GM19324 (cell line): Measurements from ENCODE around the gene MCF2L2.

Experiments
- ATAC-seq: cut with Tn5 transposase; IDR thresholded peaks from one replicate; pipeline ENCODE4 v1.9.1; 2021; ENCODE audit warnings: mild to moderate bottlenecking, moderate library complexity; ENCODE audit not compliant: unreplicated experiment, low FRiP score

MCF2L2 gene

DNA sequence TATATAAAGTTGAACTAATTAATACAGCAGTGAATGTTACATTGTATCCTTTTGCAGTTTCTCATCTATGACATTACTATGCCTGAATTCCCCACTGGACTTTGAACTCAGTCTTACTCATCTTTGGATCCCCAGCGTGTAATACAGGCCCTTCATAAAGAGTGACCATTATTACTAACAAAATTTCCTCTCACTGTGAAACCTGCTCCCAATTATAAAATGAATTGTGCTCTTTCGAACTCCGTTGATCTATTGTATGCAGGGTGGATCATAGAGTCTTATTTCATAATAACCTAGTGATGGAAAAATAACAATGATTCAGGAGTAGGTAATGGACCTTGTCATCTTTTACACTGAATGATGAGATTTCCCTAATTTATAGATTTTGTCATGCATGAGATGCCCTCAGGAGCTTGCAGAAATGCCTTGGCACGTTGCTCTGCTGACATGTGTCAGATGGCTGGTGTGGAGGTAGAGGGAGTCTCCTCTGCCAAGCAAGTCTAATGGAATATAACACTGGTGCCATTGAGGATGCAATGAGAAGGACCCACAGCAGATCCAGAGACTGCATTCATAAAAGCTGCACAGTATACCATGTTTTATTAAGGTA lies 149.8 kb downstream of the MCF2L2 start:
- no peak for ATAC-seq

DNA sequence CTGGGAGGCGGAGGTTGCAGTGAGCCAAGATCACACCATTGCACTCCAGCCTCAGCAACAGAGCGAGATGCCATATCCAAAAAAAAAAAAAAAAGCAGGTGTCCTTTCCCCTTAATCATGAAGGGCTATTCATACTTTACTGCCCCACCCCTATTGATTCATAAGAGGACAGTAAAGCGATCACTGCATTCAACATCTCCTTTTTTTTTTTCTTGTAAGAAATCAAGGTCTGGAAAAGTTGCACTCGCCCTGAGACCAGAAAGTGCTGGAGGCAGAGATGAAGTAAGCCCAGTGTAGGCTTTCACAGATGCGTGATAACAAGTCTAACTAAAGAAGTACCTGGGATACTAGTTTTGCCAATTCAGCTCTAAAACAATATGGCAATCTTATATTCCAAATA lies 151.2 kb downstream of the MCF2L2 start:
- no peak for ATAC-seq

DNA sequence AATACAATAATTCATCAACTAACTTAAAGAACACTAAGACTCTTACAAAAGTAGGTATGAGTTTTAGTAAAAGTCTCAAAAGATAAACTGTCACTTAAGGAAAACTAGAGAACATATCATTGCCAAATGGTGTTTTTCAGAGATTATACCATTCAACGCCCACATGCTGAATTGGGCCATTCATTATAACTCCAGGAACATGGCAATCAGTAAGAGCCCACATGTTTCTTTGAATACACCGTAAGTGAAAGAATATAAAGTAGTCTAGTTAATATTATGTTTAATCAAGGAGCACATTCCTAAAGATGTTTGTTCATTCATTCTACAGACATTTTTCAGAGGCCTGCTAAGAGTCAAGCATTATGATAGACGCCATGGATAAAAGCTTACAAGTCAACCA lies 152.5 kb downstream of the MCF2L2 start:
- ATAC-seq = no peak

DNA sequence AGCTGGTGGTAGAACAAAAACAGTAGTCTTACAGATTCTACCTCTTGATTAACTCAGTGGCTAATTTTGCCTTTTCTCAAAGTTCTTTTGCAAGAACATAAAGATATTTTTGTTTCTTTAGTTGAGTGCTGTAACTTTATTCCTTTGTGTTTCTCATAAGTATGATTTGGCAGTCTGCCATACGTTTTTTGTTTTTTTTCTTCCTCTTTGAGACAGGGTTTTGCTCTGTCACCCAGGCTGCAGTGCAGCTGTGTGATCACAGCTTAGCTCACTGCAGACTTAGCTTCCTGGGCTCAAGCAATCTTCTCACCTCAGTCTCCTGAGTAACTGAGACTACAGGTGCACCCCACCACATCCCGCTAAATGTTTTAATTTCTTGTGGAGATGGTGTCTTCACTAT lies 153.0 kb downstream of the MCF2L2 start:
- no peak for ATAC-seq

DNA sequence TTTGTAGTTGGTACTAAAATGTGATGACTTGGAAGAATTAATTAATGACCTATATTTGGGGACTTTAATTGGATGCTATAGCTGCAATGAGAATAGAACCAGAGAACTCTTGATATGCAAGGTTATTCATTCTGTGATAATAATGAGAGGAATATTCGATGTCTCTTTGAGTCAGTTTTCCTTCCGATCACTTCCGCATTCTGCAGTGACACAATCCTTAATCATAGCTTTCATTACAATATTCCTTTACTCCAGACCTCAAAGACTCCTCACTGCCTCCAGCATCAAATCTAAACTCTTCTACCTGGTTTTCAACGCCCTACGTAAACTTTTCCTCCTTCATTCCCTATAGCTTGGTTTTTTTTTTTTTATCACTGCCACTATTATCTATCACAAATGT lies 153.8 kb downstream of the MCF2L2 start:
- ATAC-seq = no peak

DNA sequence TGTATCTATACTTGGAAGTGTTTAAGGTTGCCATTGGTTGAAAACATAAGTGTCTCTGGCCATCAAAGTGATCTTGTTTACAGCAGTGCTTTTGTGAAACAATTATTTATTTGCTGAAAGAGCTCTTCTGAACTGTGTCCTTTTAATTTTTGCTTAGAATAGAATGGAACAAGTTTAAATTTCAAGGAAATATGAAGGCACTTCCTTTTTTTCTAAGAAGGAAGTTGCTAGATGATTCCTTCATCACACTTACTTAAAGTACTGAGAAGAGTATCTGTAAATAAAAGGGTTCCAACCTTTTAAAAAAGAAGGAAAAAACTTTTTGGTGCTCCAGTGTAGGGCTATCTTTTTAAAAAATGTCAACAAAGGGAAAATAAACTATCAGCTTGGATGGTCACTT lies 155.6 kb downstream of the MCF2L2 start:
- ATAC-seq = no peak

DNA sequence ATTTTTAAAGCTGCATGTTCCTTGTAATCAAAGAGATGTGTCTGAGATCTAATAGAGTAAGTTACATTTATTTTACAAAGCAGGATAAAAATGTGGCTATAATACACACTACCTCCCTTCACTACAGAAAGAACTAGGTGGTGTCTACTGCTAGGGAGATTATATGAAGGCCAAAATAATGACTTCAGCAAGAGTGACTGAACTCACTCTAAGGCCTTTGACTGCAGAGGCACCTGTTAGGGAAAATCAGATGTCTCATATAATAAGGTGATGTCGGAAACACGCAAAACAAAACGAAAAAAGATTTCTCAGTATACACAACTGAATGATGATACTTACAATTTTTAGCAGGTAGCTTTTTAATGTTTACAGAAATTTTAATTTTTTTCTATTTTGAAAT lies 156.3 kb downstream of the MCF2L2 start:
- no peak for ATAC-seq

DNA sequence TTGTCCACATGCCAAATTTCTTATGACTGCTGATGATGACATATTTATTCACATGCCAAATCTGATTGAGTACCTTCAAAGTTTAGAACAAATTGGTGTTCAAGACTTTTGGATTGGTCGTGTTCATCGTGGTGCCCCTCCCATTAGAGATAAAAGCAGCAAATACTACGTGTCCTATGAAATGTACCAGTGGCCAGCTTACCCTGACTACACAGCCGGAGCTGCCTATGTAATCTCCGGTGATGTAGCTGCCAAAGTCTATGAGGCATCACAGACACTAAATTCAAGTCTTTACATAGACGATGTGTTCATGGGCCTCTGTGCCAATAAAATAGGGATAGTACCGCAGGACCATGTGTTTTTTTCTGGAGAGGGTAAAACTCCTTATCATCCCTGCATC lies 158.1 kb downstream of the MCF2L2 start:
- no peak for ATAC-seq

DNA sequence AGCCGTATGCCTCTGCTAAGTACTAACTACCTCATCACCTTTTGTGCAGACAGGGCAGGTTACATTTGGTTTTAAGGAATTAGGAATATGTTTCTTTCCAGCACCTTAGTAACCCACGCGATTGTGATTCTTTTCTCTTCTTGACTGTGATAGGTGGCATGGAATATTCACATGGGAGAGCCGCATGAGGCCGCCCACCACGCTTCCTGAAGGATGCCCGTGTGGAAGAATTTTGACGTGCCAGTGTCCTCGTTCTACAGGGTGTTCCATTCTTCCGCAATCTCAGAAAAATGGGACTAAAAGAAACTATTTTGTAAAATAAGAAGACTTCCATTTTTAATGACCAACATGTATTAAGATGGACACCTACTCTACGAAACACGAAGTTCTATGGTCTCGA lies 159.1 kb downstream of the MCF2L2 start:
- ATAC-seq = no peak

DNA sequence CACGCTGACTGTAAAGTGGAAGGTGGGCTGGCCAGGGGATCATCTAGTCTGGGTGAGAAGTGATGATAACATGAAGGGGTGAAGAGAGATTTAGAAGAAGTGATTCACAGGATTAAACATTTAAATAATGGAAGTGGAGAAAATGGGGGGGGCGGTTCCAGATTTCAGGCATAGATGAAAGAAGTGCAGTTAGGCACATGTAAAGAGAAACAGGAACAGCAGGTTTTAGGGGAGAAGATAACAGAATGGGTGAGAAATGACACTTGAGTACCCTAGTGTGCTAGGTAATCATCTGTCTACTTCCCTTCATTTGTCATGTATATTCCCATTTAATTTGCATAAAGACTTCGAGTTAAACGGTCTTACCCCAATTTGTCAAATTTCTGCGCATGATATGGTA lies 160.1 kb downstream of the MCF2L2 start:
- ATAC-seq = no peak

DNA sequence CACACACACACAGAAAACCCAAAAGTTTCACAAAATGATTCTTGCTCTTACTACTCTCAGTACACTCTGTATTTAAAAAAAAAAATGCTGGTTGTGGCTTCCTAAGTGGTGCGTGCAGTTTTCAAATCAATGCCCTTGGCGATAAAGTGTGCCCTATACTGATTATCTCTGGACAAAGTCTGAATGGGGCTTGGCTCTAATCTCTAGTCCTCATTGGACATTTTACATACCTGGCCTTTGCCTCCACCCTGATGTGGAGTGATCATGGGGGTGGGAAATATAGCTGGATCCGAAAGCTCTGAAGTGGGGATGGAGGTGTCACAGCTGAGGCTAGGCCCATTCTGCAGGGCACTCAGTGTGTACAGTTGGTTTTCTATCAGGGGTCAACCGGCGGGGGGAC lies 161.3 kb downstream of the MCF2L2 start:
- no peak for ATAC-seq

DNA sequence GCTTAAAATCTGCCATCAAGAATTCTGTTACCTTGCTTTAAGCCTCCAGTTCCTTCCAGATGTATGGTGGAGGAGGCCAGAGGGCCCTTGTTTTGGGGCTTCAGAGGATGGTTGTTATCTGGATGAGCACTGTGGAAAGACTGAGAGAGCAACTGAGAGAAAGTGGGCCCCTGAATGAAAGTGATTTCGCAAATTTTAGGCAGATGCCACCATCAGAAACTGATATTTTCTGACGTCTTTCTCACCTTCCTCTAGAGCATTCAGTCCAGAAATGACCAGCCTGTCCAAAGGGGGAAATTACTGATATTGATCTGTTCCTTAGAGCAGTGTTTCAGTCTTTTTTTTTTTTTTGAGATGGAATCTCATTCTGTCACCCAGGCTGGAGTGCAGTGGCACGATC lies 162.0 kb downstream of the MCF2L2 start:
- ATAC-seq = no peak

DNA sequence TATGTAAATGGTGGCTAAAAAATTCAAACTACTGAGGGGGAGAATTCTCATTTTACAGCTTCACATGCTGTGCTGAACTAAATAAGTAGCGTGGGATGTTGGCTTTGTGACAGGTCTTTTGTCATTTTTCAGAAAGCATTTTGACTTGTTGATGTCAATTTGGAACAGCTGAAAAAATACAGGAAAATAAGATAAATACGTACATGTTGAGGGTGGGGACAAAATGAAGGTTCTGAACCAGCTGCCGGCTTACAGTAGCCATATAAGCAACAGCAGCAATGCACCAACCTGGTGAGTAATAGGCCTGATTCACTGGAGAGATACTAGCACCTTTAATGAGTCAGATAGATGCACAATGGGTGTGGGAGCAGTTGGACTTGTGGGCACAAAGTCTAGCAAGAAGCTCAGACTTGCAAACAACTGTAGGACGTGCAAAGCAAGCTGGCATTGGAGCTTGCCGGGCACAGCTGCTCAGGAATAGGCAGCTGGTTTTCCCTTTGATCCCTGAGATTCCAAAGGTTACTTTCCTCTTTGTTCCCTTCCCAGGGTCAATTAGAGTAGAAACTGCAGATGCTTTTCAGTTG lies 162.5 kb downstream of the MCF2L2 start:
- no peak for ATAC-seq

DNA sequence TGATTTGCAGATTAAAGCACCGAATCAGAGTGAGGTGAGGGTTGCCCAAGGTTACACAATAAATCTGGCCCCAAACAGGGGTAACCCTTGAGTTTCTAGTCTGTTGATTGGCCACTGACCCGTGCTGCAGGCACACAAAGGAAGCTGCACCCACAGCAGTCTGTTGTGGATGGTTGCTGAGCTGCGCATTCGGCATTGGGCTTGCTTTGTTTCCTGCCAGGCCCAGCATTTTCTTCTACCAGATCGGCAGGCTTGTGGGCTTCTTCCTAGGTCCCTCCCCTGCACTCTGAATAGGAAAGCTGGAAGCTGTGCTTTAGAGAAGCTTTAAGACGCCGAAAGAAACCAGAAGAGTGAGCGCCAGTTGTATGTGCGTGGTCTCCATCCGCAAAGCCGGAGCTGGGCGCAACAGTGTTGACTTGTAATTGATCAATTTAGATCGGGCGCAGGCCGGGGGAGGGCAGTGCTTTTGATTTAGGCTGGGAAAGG lies 163.2 kb downstream of the MCF2L2 start:
- no peak for ATAC-seq

DNA sequence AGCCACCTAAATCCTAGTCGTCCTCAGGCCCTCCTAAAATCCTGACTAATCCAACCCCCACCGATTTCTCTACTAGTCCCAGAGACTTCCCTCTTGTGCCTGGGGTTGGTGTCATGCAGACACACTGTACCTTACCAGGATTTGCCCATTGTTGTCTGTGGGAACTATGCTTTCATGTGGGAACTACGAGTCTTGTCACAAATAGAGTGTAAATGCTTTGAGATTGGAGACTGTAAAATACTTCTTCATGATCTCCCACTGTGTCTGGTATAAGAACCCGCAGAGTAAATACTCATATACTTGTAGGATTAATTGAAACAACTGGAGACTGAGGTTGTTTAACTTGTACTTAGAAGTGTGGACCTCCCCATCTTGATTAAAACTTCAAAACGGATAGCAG lies 164.2 kb downstream of the MCF2L2 start:
- no peak for ATAC-seq

DNA sequence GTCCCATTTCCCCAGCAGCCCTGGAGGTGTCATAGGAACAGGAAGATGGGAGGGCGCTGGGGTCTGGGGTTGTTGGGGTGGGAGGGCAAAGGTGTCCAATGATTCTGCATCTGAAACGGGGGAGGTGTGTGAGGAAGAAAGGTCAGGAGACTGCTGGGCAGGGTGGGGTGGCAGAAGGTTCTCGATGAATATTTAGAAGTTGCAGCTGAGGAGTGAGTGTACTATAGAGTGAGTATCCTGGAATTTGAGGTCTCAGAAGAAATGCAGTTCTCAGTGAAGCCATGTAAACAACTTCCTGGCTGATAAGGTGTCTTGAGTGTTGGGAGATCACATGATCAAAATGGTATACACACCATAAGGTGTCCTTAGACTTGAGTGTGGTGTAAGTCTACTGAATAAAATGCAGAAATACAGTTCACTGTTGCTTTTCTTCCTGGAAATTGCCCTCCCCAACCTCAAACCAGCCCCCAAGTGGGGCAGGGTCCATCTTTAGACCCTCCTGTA lies 165.5 kb downstream of the MCF2L2 start:
- ATAC-seq = no peak

DNA sequence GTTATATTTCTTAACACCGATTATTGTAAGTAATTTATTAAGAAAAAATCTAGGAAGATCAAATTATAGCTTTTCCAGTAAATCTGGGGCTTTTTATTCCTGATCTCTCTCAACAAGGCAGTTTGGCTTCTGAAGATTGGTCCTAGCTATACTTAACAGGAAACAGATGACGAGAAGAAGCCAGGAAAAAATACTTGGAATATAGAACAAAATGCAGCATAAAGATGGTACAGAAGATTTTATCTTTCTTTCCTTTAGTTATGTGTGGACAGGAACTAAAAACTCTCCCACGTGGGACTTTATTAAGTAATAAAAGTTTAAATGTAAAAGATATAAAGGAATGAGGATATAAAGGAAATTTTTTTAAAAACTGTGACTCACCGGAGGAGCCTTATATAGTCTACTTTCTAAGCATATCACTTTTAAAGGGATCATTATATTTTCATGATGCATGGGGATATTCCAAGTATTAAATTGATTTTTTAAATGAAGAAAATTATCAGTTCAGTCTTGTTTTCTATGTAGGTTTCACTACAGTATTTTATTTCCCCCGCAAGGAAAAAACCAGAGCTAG lies 167.2 kb downstream of the MCF2L2 start:
- no peak for ATAC-seq

DNA sequence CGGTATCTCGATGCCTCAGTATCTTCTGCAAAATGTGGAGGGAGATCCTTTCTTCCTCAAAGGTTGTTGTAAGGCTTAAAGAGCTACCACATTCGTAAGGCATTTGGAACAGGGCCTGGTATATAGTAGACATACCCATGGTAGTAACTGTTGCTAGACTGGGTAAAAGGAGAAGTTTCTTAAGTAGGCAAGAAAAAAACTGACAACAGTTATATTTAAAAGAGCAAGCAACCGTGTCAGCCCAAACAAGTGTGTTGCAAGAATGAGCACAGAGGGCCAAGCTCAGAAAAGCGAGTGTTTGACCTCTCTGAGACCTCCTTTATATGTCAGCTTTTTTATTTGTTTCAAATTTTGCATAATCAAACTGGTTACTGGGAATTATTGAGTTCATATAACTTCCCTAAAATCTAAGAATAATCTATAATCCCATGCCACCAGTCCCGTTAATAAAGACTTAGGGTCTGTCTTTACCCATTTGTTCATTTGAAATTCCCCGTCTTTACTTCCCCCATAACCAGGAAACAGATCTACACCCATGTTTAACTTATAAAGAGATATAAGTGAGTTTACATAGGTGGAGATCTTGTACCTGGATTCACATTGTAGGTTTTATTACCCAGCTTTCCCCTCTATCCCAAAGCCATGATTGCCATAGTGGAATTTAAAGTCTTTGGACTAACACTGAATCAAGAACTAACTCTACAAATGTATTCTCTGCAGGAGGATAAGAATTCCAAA lies 168.1 kb downstream of the MCF2L2 start:
- ATAC-seq = no peak

DNA sequence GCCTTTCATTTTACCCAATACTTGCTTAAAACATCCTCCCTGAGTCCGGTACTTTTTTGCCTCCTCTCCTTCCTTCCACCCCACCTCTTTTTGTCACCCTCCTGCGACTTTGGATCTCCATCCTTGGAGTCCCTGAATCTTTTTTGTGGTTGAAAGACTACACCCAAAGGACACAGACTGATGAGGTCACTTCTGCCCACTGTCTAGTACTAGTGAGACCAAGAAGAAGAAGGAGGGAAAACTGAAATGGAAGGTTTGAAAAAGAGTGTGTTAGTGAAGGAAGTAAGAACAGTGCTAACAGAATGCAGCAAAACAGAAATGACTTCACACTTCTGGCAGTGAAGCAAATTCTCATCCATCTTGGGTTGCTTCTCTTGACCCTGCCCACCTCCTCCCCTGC lies 168.8 kb downstream of the MCF2L2 start:
- ATAC-seq = no peak

DNA sequence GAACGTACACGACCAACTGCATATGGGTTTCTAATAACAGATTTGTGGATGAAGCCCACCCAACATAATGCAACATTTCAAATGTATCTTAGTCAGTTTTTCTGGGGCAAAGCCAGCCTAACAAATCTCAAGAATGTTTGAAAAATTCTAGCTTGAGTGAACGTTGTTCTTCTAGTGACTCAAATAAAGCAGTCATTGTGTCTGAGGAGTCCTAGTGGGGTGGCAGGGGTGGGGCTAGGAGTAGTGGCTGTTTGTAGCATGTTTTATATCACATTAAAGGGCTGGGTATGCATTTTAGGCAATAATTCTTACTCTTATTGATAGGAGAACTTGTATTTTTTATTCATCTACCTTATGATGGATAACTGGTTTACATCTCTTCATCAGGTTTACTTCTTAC lies 169.3 kb downstream of the MCF2L2 start:
- ATAC-seq = no peak

DNA sequence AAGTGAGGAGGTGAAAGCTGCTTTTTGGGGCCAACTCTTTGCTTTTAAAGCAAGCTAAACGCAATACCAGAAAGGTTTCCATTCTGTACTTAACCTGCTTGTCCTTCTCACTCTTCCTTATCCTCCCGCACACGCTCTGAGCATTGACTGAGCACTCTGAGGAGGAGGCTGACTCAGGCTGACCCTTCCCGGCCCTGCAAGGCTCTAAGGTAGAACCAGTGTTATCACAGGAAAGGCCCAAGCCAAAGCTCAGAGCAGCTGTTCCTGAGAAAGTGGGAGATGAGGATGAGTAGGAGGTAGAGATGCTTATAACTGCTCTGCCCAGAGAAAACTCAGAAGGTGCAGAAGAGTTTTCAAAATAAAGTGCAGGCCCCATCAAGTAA lies 173.1 kb downstream of the MCF2L2 start:
- no peak for ATAC-seq
